Pancreas (tissue), 10 donors: ENCODE results near the gene SEMA3D. TPM values are rescaled to one million over a fixed set of nuclear protein-coding genes. Genes with fewer than 3 reads are reported as not detected.

Source experiments
- ATAC-seq, 4 donors: fragments of 200-7000 bp; cut with Tn5 transposase; one replicate each; pipeline versions ENCODE4 v1.8.0 to v1.9.1; 2020; ENCODE audit warnings: mild to moderate bottlenecking in 4 of 4, moderate library complexity in 4 of 4
- DNase-seq, 6 donors: peaks; one replicate each; pipeline ENCODE4 v3.0.0-alpha.2; 2020
- FAIRE-seq: peaks from 2 replicates; lab custom pipeline; 2012; peaks lifted over from hg19 to GRCh38; lab: Jason Lieb, UNC
- H3K27ac ChIP-seq, 4 donors: fragments of 200-600 bp; sonication (generic); 1 replicate in 3 of 4; 2 replicates in 1 of 4; pipeline versions ENCODE4 v1.5.0 to v1.8.0; 2020
- H3K27me3 ChIP-seq, 4 donors: fragments of 200-600 bp; one replicate each; pipeline ENCODE4 v1.8.0; 2021
- H3K36me3 ChIP-seq, 3 donors: fragments of 200-600 bp; sonication (generic) in 1 of 3; one replicate each; pipeline versions ENCODE4 v1.5.0 to v1.8.0; 2020 to 2021
- H3K4me1 ChIP-seq, 3 donors: fragments of 200-600 bp; one replicate each; pipeline ENCODE4 v1.8.0; 2021
- H3K4me3 ChIP-seq, 4 donors: fragments of 200-600 bp; sonication (generic) in 2 of 4; one replicate each; pipeline versions ENCODE4 v1.5.0 to v1.8.0; 2020 to 2021
- H3K9me3 ChIP-seq, 4 donors: fragments of 200-600 bp; one replicate each; pipeline ENCODE4 v1.8.0; 2021
- WGBS, 2 donors: extraction: QIAGEN DNeasy Blood & Tissue Kit; methylation state at CpG; one replicate each; pipeline ENCODE4 v1.1.7; 2013; 5-methylcytosine and 5-hydroxymethylcytosine counted together
- intact Hi-C, 3 donors: fragments of 100-400 bp; cut with DNase I; formaldehyde crosslinking; loops; one replicate each; pipeline versions ENCODE4 v1.11.1 to v1.14.2; 2022
- polyA plus RNA-seq, 2 donors: library from polyadenylated mRNA; stranded (reverse); fragments of 200-250 nt; gene quantifications; one replicate each; pipeline ENCODE4 v1.2.3, GENCODE V29; 2013
- total RNA-seq, 6 donors: library from RNA; stranded (reverse); fragmentation: NEBNext Ultra II Directional in 4 of 6; extraction: Animal tissue kit (Norgen Biotek cat#: 25700) in 4 of 6; gene quantifications; one replicate each; pipeline versions ENCODE4 v1.2.1 to v1.2.4, GENCODE V29; 2021 to 2023
- TF ChIP-seq, protein P1 (sequence below), 4 donors: fragments of 200-600 bp; sonication (generic) in 3 of 4; IDR thresholded peaks; one replicate each; pipeline versions ENCODE4 v1.5.0 to v1.8.0; 2021; ENCODE audit warnings: antibody characterized with exemption in 4 of 4
- donor health status: healthy with polysubstance abuse.
- donor health status: DM: no; HTN: no; CAD: no; lungs with moderate emphysema.
- donor health status: DM: no; HTN: no; CAD: no.
- donor health status: control.
- donor health status: control.
- donor health status: Bipolar disorder and iron deficiency.
- donor health status: DM: yes; HTN: yes; CAD: no.
- donor health status: DM: no; HTN: no; CAD: no.
- donor health status: DM: no; HTN: no; CAD: no.
- donor health status: DM: yes; HTN: yes; CAD: no.

SEMA3D gene
- total and polyA plus RNA-seq, 8 donors, result 0.14 to 0.28 (median 0.19) TPM

DNA sequence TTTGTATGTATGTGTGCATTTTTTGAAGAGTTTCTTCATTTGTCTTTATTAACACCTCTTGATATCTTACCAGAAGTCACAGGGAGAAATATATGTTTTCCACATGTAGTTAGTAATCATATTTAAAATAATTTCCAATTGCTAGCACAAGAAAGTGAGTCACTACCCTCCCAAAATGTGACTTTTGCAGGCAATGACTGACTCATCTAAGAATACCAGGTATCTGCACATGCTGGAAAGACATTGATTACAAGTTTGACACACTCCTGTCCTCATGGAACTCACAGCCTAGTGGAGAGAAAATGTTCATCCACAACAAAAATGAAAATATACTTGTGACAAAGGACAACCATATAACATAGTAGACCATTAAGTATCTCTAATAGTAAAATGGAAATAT is 82.9 kb downstream of the SEMA3D start:
- ATAC-seq (no peak), FAIRE-seq (no peak), DNase-seq (no peak)
- no peak overlapping the region for H3K4me3 ChIP-seq
- H3K27ac ChIP-seq, result no peak overlapping the region
- no peaks in the 10 kb centered on the region for H3K9me3 ChIP-seq
- TF ChIP-seq, protein P1, sequence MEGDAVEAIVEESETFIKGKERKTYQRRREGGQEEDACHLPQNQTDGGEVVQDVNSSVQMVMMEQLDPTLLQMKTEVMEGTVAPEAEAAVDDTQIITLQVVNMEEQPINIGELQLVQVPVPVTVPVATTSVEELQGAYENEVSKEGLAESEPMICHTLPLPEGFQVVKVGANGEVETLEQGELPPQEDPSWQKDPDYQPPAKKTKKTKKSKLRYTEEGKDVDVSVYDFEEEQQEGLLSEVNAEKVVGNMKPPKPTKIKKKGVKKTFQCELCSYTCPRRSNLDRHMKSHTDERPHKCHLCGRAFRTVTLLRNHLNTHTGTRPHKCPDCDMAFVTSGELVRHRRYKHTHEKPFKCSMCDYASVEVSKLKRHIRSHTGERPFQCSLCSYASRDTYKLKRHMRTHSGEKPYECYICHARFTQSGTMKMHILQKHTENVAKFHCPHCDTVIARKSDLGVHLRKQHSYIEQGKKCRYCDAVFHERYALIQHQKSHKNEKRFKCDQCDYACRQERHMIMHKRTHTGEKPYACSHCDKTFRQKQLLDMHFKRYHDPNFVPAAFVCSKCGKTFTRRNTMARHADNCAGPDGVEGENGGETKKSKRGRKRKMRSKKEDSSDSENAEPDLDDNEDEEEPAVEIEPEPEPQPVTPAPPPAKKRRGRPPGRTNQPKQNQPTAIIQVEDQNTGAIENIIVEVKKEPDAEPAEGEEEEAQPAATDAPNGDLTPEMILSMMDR (IDR thresholded peaks at IDR 0.05), result no peak
- H3K27me3 ChIP-seq, result no peaks in the 10 kb centered on the region
- peaks cover 0 to 8% (median 8%) of the 10 kb centered on the region in 3 donors for H3K4me1 ChIP-seq
- no peaks in the 10 kb centered on the region for H3K36me3 ChIP-seq
- intact Hi-C loops, result no loop called here

DNA sequence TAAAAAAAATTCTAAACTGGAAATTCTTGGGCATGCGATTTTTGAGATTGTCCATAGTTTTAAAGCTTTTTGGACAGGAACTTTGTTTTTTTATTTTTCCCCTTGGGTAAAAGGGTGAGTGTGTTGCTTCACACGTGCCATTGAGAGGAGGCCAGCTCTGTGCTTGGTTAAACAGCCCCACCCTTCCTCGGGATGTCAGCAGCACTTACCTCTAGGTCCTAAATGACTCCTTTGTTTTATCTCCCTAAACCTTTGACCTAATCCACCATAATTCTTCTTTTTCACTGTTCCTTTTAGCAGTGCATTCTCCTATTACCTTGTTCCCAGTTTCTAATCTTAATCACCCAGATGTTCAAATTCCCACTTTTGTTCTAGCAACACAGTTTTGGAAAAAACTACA is 83.5 kb downstream of the SEMA3D start:
- Histone ChIP-seq H3K36me3 (no peaks in the 10 kb centered on the region), H3K4me3 (no peak overlapping the region), H3K9me3 (no peaks in the 10 kb centered on the region), H3K27me3 (no peaks in the 10 kb centered on the region), H3K4me1 (peaks cover 0 to 8% (median 8%) of the 10 kb centered on the region in 3 donors), H3K27ac (no peak overlapping the region)
- 22 to 24% methylated on average over 3 of the region's 3 CpGs for WGBS, 2 donors
- TF ChIP-seq, protein P1 (IDR thresholded peaks at IDR 0.05), result no peak
- FAIRE-seq, result no peak
- DNase-seq, result no peak
- peak in 2 of 4 donors; percentile 30 to 47 for ATAC-seq
- intact Hi-C loops, result no loop called here

DNA sequence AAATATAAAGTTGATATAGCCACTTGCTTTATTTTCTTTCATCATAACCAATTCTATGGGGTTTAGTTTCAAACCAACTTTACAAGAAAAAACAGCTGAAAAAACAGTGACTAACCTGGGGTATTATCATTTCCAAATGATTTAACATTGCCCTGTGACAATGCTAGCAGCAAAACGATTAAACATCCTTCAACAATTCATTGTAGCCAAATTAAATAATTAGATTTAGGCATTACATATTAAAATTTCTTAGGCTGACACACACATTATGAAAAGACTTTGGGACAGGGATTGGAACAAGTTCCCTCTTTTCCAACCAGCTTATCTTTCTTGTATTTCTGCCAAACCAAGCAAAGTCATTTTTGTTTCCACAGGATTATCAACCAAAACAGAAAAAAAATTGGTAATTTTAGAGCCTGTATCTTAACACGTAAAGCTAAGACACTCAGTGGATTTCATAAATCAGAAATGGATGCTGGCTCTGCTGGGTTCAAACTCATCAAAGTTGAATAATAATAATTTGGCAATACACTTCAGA is 84.0 kb downstream of the SEMA3D start:
- no peak overlapping the region for H3K4me3 ChIP-seq
- TF ChIP-seq, protein P1 (IDR thresholded peaks at IDR 0.05), result no peak
- H3K4me1 ChIP-seq, result peaks cover 0 to 8% (median 8%) of the 10 kb centered on the region in 3 donors
- DNase-seq (no peak), FAIRE-seq (no peak), ATAC-seq (peak in 1 of 4 donors; percentile 28)
- H3K27me3 ChIP-seq, result no peaks in the 10 kb centered on the region
- H3K9me3 ChIP-seq, result no peaks in the 10 kb centered on the region
- 8 to 11% methylated on average over 2 of the region's 2 CpGs for WGBS, 2 donors
- intact Hi-C loops, result no loop called here
- H3K27ac ChIP-seq, result no peak overlapping the region
- H3K36me3 ChIP-seq, result no peaks in the 10 kb centered on the region

DNA sequence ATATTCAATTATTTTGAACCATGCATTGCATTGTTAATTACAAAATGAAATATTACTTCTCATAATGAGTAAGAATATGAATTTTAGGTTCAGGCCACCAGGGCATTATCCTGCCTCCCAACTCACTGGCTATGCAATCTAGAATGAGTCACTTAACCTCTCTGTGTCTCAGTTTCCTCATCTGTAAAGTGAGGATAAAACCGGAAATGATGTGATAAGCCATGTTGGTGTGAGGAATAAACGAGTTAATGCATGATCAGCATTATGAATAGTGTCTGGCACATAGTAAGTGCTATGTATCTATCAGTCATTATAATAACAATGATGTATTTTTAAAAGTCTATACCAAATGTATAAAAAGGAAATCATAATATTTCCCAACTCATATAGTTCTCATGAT is 85.5 kb downstream of the SEMA3D start:
- DNase-seq (no peak), FAIRE-seq (no peak), ATAC-seq (no peak)
- no peaks in the 10 kb centered on the region for H3K9me3 ChIP-seq
- no peak overlapping the region for H3K4me3 ChIP-seq
- no peaks in the 10 kb centered on the region for H3K36me3 ChIP-seq
- no peaks in the 10 kb centered on the region for H3K27me3 ChIP-seq
- H3K27ac ChIP-seq, result no peak overlapping the region
- TF ChIP-seq, protein P1 (IDR thresholded peaks at IDR 0.05), result no peak
- intact Hi-C loops, result no loop called here
- WGBS, 2 donors, result 75 to 83% methylated on average over 2 of the region's 2 CpGs
- peaks cover 0 to 8% (median 8%) of the 10 kb centered on the region in 3 donors for H3K4me1 ChIP-seq

DNA sequence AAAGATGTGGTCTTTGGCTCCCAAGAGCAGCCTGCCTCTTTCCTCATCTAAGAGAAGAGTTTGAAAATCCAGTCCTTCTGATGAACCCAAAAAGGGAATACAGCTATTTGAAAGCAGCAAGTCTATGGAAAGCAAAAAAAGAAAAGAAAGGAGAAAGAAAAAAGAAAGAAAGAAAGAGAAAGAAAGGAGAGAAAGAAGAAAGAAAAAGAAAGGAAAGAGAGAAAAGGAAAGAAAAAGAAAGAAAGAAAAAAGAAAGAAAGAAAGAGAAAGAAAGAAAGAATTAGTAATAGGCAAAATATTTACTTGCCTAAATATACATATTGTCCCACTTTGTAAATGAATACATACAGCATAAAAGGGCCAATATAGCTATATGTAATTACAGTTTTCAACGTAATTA is 89.0 kb downstream of the SEMA3D start:
- FAIRE-seq (no peak), ATAC-seq (no peak), DNase-seq (no peak)
- intact Hi-C loops, result no loop called here
- Histone ChIP-seq H3K4me3 (no peak overlapping the region), H3K27me3 (no peaks in the 10 kb centered on the region), H3K36me3 (no peaks in the 10 kb centered on the region), H3K27ac (no peak overlapping the region), H3K9me3 (no peaks in the 10 kb centered on the region), H3K4me1 (peaks cover 0 to 3% (median 3%) of the 10 kb centered on the region in 3 donors)
- TF ChIP-seq, protein P1 (IDR thresholded peaks at IDR 0.05), result no peak
- WGBS, 2 donors, result 66 to 77% methylated on average over 1 of the region's 1 CpG
